ENCODE data around the gene PRSS22.

Gene PRSS22

GRCh38 chr16:2882650-2883457, 24.9 kb upstream of the PRSS22 start, which contains the start of gene FLYWCH2:
FLYWCH2 (plus strand) TSS chr16:2883215; CDS start chr16:2896450, 13,235 bp downstream.
- H3K4me3 Mint-ChIP-seq = peak within 1 kb of the TSS; percentile 87
- no peak for TF ChIP-seq CTCF (IDR thresholded peaks at IDR 0.05)
- H3K4me1 Mint-ChIP-seq = peaks cover 8% of the 10 kb centered on the region
- DNase-seq = peak; percentile 100
- H3K9me3 Mint-ChIP-seq = peaks cover 5% of the 10 kb centered on the region
- peak within 1 kb of the TSS; percentile 96 for H3K27ac Mint-ChIP-seq
- peaks cover 9% of the 10 kb centered on the region for H3K36me3 Mint-ChIP-seq (ENCODE audit: low read depth)
- H3K27me3 Mint-ChIP-seq (ENCODE audit: low read depth, poor library complexity) = peaks cover 32% of the 10 kb centered on the region

DNA sequence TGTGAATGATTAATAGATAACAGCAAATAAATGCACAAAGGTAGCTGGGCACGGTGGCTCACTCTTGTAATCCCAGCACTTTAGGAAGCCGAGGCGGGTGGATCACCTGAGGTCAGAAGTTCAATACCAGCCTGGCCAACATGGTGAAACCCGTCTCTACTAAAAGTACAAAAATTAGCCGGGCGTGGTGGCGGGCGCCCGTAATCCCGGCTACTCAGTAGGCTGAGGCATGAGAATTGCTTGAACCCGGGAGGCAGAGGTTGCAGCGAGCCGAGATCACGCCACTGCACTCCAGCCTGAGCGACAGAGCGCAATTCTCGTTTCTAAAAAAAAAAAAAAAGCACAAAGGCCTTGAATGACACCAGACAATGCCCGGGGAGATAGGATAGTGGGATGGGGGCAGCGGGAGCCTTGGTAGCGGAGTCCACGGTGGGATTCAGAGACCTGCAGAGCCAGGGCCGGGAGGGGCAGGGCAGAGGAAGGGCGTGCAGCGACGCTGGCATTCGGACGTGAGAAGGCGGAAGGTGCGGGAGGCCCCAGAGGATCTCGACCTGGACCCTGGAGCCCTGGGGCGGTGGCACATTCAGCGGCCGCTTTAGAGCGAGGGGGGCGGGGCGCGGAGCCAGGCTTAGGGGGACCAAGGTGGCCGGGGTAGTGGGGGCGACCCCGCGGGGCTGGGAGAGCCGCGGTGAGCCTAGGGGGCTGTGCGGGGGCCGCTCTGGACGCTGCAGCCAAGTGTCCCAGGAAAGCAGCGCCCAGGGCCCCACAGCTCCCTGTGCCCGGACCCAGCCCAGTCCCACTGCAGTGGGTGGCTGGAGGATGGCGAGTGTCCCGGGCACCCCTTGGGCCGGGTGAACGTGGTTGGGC, 24.0 kb upstream of the PRSS22 start:
- H3K4me1 Mint-ChIP-seq = peaks cover 8% of the 10 kb centered on the region
- H3K27me3 Mint-ChIP-seq (ENCODE audit: low read depth, poor library complexity) = peaks cover 39% of the 10 kb centered on the region
- H3K9me3 Mint-ChIP-seq = peaks cover 5% of the 10 kb centered on the region
- peak; percentile 66 for DNase-seq
- no peak for TF ChIP-seq CTCF (IDR thresholded peaks at IDR 0.05)
- H3K27ac Mint-ChIP-seq = no peak overlapping the region
- H3K36me3 Mint-ChIP-seq (ENCODE audit: low read depth) = peaks cover 9% of the 10 kb centered on the region
- peak overlapping the region; percentile 87 for H3K4me3 Mint-ChIP-seq

GRCh38 chr16:2879854-2880508, 22.0 kb upstream of the PRSS22 start:
- Mint-ChIP-seq H3K9me3 (peaks cover 5% of the 10 kb centered on the region), H3K27me3 (ENCODE audit: low read depth, poor library complexity) (peaks cover 58% of the 10 kb centered on the region), H3K27ac (no peak overlapping the region), H3K36me3 (ENCODE audit: low read depth) (no peaks in the 10 kb centered on the region), H3K4me1 (peaks cover 8% of the 10 kb centered on the region), H3K4me3 (peak overlapping the region; percentile 11)
- no peak for TF ChIP-seq CTCF (IDR thresholded peaks at IDR 0.05)
- DNase-seq = no peak

- Mint-ChIP-seq H3K4me3 (no peak overlapping the region), H3K9me3 (peaks cover 2% of the 10 kb centered on the region), H3K27ac (no peak overlapping the region), H3K4me1 (peaks cover 17% of the 10 kb centered on the region), H3K27me3 (ENCODE audit: low read depth, poor library complexity) (peaks cover 94% of the 10 kb centered on the region), H3K36me3 (ENCODE audit: low read depth) (no peaks in the 10 kb centered on the region)
- TF ChIP-seq CTCF (IDR thresholded peaks at IDR 0.05) = peak; percentile 89
- DNase-seq = peak; percentile 66
Observed at GRCh38 chr16:2874912-2875362, 17.0 kb upstream of the PRSS22 start.

DNA sequence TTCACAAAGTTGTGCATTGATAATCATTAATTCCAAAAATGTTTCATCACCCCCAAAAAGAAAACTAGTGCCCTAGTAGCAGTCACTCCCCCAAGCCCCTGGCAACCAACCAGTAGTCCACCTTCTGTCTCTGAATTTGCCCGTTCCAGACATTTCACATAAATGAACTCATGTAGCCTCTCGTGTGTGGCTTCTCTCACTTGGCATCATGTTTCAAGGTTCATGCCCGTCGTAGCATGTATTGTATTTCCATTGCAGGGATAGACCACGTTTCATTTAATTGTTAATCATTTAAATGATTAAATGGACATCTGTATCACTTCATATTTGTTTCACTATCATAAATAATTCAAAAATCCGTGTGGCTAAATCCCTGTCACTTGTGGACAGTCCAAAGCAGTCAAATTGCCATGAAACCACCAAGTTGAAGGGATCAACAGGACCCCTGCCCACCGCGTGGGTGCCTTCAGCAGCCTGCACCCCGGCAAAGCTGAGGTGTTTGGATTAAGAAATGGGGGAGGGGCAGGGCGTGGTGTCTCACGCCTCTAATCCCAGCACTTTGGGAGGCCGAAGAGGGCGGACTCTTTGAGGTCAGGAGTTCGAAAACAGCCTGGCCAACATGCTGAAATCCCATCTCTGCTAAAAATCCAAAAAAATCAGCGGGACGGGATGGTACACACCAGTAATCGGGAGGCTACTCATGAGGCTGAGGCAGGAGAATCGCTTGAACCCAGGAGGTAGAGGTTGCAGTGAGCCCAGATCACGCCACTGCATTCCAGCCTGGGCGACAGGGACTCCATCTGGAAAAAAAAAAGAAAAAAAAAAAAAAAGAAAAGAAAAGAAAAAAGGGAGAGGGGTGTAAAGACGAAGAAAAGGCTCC, 16.3 kb upstream of the PRSS22 start:
- Mint-ChIP-seq H3K9me3 (no peaks in the 10 kb centered on the region), H3K4me1 (peaks cover 17% of the 10 kb centered on the region), H3K4me3 (no peak overlapping the region), H3K36me3 (ENCODE audit: low read depth) (no peaks in the 10 kb centered on the region), H3K27me3 (ENCODE audit: low read depth, poor library complexity) (peaks cover 96% of the 10 kb centered on the region), H3K27ac (no peak overlapping the region)
- TF ChIP-seq CTCF (IDR thresholded peaks at IDR 0.05) = no peak
- DNase-seq = no peak
